Hepatocyte (in vitro differentiated cells): ENCODE measurements around the gene ZBTB5.

ENCODE experiments used
- CTCF ChIP-seq: fragments of 200-600 bp; sonication (generic); IDR thresholded peaks from 2 replicates; pipeline ENCODE4 v1.5.1; 2016; ENCODE audit warnings: antibody characterized with exemption, mild to moderate bottlenecking; ENCODE audit not compliant: poor library complexity
- EZH2 ChIP-seq: fragments of 200-600 bp; sonication (generic); IDR thresholded peaks from 2 replicates; pipeline ENCODE4 v1.6.1; 2016; ENCODE audit warnings: antibody characterized with exemption, mild to moderate bottlenecking, borderline replicate concordance

- no peak for TF ChIP-seq CTCF
- TF ChIP-seq EZH2: no peak
Measured at GRCh38 chr9:37491939-37492338, 26.7 kb upstream of the ZBTB5 start.
